Measurements from ENCODE around the gene ZAP70. TPM values are rescaled to one million over a fixed set of nuclear protein-coding genes. Genes with fewer than 3 reads are reported as not detected.
A peak's percentile ranks its signal among the peaks of the same experiment; 100 is the strongest.

Gene ZAP70
- total RNA-seq, 1 donor from 2014 or later: 1.1 TPM

DNA sequence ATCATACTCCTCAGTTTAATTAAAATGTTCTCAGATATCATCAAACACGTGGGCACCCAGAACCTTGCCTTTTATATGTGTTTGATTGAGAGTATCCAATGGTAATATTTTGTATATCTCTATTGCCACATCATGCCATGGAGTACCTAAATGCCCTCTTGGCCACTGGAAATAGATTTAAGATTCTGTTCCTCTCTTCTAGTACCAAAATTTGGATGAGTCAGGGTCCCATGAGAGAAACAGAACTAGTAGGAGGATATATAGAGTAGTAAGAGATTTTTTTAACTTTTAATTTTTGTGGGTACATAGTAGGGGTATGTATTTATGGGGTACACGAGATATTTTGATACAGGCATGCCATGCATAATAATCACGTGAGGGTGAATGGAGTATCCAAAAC, 9.6 kb upstream of the ZAP70 start:
- Mint-ChIP-seq H3K27me3 (ENCODE audit: unreplicated experiment) (no peaks in the 10 kb centered on the region), H3K4me1 (ENCODE audit: unreplicated experiment) (peaks cover 6% of the 10 kb centered on the region), H3K36me3 (ENCODE audit: unreplicated experiment) (no peaks in the 10 kb centered on the region), H3K9me3 (ENCODE audit: unreplicated experiment) (no peaks in the 10 kb centered on the region), H3K27ac (ENCODE audit: unreplicated experiment) (no peak overlapping the region), H3K4me3 (ENCODE audit: unreplicated experiment) (no peak overlapping the region)
- no peak for DNase-seq (ENCODE audit: extremely low spot score, unreplicated experiment)
- TF ChIP-seq, protein P1, sequence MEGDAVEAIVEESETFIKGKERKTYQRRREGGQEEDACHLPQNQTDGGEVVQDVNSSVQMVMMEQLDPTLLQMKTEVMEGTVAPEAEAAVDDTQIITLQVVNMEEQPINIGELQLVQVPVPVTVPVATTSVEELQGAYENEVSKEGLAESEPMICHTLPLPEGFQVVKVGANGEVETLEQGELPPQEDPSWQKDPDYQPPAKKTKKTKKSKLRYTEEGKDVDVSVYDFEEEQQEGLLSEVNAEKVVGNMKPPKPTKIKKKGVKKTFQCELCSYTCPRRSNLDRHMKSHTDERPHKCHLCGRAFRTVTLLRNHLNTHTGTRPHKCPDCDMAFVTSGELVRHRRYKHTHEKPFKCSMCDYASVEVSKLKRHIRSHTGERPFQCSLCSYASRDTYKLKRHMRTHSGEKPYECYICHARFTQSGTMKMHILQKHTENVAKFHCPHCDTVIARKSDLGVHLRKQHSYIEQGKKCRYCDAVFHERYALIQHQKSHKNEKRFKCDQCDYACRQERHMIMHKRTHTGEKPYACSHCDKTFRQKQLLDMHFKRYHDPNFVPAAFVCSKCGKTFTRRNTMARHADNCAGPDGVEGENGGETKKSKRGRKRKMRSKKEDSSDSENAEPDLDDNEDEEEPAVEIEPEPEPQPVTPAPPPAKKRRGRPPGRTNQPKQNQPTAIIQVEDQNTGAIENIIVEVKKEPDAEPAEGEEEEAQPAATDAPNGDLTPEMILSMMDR (IDR thresholded peaks at IDR 0.05): no peak

DNA sequence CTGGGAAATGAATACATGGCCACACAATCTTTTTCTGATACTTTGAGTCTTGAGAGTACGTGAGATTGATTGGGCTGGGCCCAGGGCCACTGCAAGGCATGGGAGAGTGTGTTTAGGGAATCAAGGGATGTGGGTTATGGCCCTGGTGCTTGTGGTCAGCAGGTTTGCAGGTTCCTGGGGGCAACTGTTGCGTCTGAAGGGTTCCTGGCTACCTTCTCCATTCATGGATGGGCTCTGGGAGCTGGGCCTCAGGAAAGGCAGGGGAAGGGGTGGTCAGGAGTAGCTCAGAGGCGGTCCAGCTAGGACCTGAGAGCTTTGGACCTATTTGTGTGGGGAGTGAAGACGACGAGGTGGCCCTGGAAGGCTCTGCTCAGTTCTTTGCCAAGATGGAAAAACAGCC, 8.4 kb upstream of the ZAP70 start:
- TF ChIP-seq, protein P1 (IDR thresholded peaks at IDR 0.05): no peak
- Mint-ChIP-seq H3K27ac (ENCODE audit: unreplicated experiment) (no peak overlapping the region), H3K9me3 (ENCODE audit: unreplicated experiment) (no peaks in the 10 kb centered on the region), H3K27me3 (ENCODE audit: unreplicated experiment) (peaks cover under 1% of the 10 kb centered on the region), H3K36me3 (ENCODE audit: unreplicated experiment) (no peaks in the 10 kb centered on the region), H3K4me1 (ENCODE audit: unreplicated experiment) (peaks cover 7% of the 10 kb centered on the region), H3K4me3 (ENCODE audit: unreplicated experiment) (no peak overlapping the region)
- DNase-seq (ENCODE audit: extremely low spot score, unreplicated experiment): peak; percentile 79

DNA sequence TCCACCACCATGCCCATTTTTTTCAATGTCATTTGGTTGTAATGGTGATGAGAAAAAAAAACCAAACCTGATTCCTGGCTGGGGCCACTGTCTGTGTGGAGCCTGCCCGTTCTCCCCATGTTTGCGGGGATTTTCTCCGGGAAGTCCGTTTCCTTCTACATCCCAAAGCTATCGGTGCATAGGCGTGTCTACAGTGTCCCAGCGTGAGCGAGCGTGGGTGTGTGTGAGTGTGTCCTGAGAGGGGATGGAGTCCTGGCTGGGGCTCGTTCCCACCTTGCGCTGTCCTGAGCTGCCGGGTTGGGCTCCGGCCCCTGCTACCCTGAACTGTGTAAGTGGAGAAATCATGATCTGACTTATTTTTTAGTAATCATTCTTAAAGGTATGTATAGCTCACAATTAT, 7.3 kb upstream of the ZAP70 start:
- H3K27ac Mint-ChIP-seq (ENCODE audit: unreplicated experiment): no peak overlapping the region
- no peaks in the 10 kb centered on the region for H3K36me3 Mint-ChIP-seq (ENCODE audit: unreplicated experiment)
- peaks cover 2% of the 10 kb centered on the region for H3K27me3 Mint-ChIP-seq (ENCODE audit: unreplicated experiment)
- peak; percentile 72 for DNase-seq (ENCODE audit: extremely low spot score, unreplicated experiment)
- no peaks in the 10 kb centered on the region for H3K9me3 Mint-ChIP-seq (ENCODE audit: unreplicated experiment)
- no peak overlapping the region for H3K4me3 Mint-ChIP-seq (ENCODE audit: unreplicated experiment)
- TF ChIP-seq, protein P1 (IDR thresholded peaks at IDR 0.05): no peak
- peaks cover 8% of the 10 kb centered on the region for H3K4me1 Mint-ChIP-seq (ENCODE audit: unreplicated experiment)

DNA sequence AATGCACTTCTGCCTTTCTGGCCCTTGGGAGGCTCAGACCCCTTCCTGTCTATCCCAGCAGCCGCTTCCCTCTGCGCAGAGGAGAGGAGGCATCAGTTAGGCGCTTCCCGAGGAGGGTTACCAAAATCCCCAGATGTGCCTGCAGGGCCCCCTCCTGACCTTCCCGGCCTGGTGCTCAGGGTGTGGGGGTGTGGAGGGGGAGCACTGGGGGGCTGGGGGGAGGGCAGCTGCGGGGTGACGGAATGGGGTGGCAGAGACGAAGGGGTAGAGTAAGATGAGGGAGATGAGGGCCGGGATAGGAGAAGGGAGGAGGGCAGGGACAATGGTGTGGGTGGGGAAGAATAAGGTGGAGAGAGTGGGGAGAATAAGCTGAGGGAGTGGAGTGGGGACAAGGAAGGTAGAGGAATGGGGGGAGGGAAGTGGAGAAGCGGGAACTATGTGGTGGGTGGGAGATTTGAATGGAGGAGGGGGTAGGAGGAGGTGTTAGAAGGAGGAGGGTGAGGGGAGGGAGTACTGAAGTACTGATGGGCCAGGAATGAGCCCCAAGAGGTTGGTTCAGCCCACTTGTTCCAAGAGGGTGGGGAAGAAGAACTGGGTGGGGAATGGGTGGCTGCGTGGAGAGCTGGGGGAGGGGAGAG, 6.5 kb upstream of the ZAP70 start:
- Mint-ChIP-seq H3K9me3 (ENCODE audit: unreplicated experiment) (no peaks in the 10 kb centered on the region), H3K27ac (ENCODE audit: unreplicated experiment) (no peak overlapping the region), H3K27me3 (ENCODE audit: unreplicated experiment) (peaks cover 2% of the 10 kb centered on the region), H3K36me3 (ENCODE audit: unreplicated experiment) (no peaks in the 10 kb centered on the region), H3K4me3 (ENCODE audit: unreplicated experiment) (no peak overlapping the region), H3K4me1 (ENCODE audit: unreplicated experiment) (peaks cover 8% of the 10 kb centered on the region)
- peak; percentile 53 for DNase-seq (ENCODE audit: extremely low spot score, unreplicated experiment)
- TF ChIP-seq, protein P1 (IDR thresholded peaks at IDR 0.05): no peak

DNA sequence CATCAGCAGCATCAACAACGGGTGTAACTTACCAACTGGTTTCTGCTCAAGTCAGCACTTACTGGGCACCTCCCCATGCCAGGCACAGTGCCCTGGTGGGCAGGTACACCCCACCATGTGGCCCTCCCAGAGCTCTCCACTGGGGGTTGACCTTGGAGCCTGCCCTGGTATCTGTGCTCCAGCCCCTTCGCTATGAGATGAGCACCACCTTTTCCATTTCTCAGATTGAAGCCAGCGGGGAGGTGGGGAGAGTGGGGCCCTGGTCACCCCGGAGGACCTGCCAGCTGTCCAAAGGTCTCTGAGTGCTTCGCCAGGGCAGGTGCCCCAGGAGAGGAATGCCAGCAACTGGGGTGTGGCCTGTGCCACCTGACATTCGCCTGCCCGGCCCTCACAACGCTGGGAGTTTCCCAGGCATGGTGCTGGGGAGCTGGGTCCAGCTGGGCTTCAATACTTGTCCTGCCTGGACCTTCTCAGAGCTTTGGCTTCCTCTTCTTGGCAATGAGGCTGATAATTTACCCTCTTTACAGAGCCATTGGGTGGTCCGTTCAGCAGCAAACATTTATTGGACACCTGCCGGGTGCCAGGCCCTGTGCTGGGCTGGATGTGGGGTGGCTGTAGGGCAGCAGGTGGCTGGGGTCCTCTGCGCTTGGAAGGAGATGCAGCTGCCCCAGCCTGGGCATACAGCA, 5.9 kb upstream of the ZAP70 start:
- Mint-ChIP-seq H3K27me3 (ENCODE audit: unreplicated experiment) (peaks cover 2% of the 10 kb centered on the region), H3K4me3 (ENCODE audit: unreplicated experiment) (no peak overlapping the region)
- no peak for DNase-seq (ENCODE audit: extremely low spot score, unreplicated experiment)

More for the DNA sequence above, 5.9 kb upstream of the ZAP70 start:
- H3K4me1 Mint-ChIP-seq (ENCODE audit: unreplicated experiment): peaks cover 5% of the 10 kb centered on the region
- no peaks in the 10 kb centered on the region for H3K9me3 Mint-ChIP-seq (ENCODE audit: unreplicated experiment)
- H3K36me3 Mint-ChIP-seq (ENCODE audit: unreplicated experiment): no peaks in the 10 kb centered on the region
- TF ChIP-seq, protein P1 (IDR thresholded peaks at IDR 0.05): no peak
- H3K27ac Mint-ChIP-seq (ENCODE audit: unreplicated experiment): no peak overlapping the region

Measured in osteocyte (in vitro differentiated cells).